ENCODE measurements around the gene DAPK1.

DNA sequence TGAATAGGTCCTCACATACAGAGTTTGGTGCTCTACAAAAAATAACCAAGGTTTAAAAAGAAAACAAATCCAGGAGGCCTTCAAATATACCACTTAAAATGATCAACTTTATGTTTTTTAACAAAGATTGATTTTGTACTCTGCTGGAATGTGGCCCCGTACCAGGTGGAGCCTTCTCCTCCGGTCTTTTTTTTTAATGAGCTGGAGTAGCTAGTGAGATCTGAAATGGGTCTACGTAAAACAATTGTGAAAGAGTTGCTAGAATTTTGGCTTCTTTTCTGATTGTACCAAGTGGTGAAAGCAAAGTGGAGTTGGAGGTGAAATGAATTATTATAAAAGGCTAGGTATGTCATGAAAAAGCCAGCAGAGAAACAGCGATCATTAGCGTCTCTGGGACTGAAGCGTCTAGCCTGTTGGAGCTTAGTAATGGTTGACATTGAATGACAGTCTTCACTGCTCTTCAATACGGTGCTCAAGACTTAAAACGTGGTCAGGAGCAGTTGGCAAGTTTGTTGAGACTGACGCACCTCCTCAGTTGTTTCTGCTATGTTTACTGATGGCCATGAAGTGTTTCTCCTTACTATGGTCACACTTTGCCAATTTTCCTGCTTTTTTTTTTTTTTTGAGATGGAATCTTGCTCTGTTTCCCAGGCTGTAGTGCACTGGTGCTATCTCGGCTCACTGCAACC lies 84.4 kb downstream of the DAPK1 start:
- TF ChIP-seq EZH2 (IDR thresholded peaks at IDR 0.05): no peak
- TF ChIP-seq, protein P1, sequence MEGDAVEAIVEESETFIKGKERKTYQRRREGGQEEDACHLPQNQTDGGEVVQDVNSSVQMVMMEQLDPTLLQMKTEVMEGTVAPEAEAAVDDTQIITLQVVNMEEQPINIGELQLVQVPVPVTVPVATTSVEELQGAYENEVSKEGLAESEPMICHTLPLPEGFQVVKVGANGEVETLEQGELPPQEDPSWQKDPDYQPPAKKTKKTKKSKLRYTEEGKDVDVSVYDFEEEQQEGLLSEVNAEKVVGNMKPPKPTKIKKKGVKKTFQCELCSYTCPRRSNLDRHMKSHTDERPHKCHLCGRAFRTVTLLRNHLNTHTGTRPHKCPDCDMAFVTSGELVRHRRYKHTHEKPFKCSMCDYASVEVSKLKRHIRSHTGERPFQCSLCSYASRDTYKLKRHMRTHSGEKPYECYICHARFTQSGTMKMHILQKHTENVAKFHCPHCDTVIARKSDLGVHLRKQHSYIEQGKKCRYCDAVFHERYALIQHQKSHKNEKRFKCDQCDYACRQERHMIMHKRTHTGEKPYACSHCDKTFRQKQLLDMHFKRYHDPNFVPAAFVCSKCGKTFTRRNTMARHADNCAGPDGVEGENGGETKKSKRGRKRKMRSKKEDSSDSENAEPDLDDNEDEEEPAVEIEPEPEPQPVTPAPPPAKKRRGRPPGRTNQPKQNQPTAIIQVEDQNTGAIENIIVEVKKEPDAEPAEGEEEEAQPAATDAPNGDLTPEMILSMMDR (IDR thresholded peaks at IDR 0.05): no peak
- TF ChIP-seq EZH2phosphoT487 (IDR thresholded peaks at IDR 0.05): no peak

Measured in neural progenitor cell (in vitro differentiated cells).